ENCODE results near the gene FAM222A. TPM values are rescaled to one million over a fixed set of nuclear protein-coding genes. Genes with fewer than 3 reads are reported as not detected.

Gene FAM222A
- polyA plus RNA-seq, 1 donor from 2014 or later, result 8.5 TPM

GRCh38 chr12:109716512-109717389 lies 3.1 kb downstream of the FAM222A start:
- Histone ChIP-seq H3K79me2 (replicated peaks; ENCODE audit: insufficient read depth, low read length) (peaks cover 63% of the 10 kb centered on the region), H3K4me2 (ENCODE audit: low read length) (peak overlapping the region; percentile 47), H3K9me3 (ENCODE audit: low read length) (no peaks in the 10 kb centered on the region), H3K36me3 (ENCODE audit: insufficient read depth, low read length) (no peaks in the 10 kb centered on the region), H2AFZ (ENCODE audit: low read depth, low read length) (no peak overlapping the region), H3K27me3 (ENCODE audit: insufficient read depth, low read depth, low read length) (no peaks in the 10 kb centered on the region), H3K4me3 (ENCODE audit: low read length) (peak overlapping the region; percentile 90), H3K9ac (ENCODE audit: low read length) (peak overlapping the region; percentile 81), H4K20me1 (ENCODE audit: insufficient read depth) (no peaks in the 10 kb centered on the region), H3K9me2 (ENCODE audit: insufficient read depth, low read length) (no peaks in the 10 kb centered on the region), H3K27ac (ENCODE audit: low read length) (no peak overlapping the region), H3F3A (ENCODE audit: insufficient read depth, low read length, poor library complexity, severe bottlenecking) (no peaks in the 10 kb centered on the region)
- no peak for TF ChIP-seq RAD21 (conservative IDR thresholded peaks at IDR 0.05)
- no peak for TF ChIP-seq EZH2 (IDR thresholded peaks at IDR 0.05; ENCODE audit: borderline replicate concordance, insufficient read depth, low read length, poor library complexity, severe bottlenecking)
- TF ChIP-seq SMC3 (conservative IDR thresholded peaks at IDR 0.05; ENCODE audit: poor library complexity), result no peak

- Histone ChIP-seq H4K20me1 (ENCODE audit: insufficient read depth) (no peaks in the 10 kb centered on the region), H3K79me2 (replicated peaks; ENCODE audit: insufficient read depth, low read length) (peaks cover 71% of the 10 kb centered on the region), H3K27me3 (ENCODE audit: insufficient read depth, low read depth, low read length) (no peaks in the 10 kb centered on the region), H3K9me2 (ENCODE audit: insufficient read depth, low read length) (no peaks in the 10 kb centered on the region), H3K9me3 (ENCODE audit: low read length) (no peaks in the 10 kb centered on the region), H3K36me3 (ENCODE audit: insufficient read depth, low read length) (no peaks in the 10 kb centered on the region), H3K4me2 (ENCODE audit: low read length) (peak overlapping the region; percentile 62), H2AFZ (ENCODE audit: low read depth, low read length) (no peak overlapping the region), H3K27ac (ENCODE audit: low read length) (peak overlapping the region; percentile 59), H3K4me3 (ENCODE audit: low read length) (peak overlapping the region; percentile 90), H3F3A (ENCODE audit: insufficient read depth, low read length, poor library complexity, severe bottlenecking) (no peaks in the 10 kb centered on the region), H3K9ac (ENCODE audit: low read length) (peak overlapping the region; percentile 66)
- no peak for TF ChIP-seq SMC3 (conservative IDR thresholded peaks at IDR 0.05; ENCODE audit: poor library complexity)
- no peak for TF ChIP-seq EZH2 (IDR thresholded peaks at IDR 0.05; ENCODE audit: borderline replicate concordance, insufficient read depth, low read length, poor library complexity, severe bottlenecking)
- TF ChIP-seq TAF1 (IDR thresholded peaks at IDR 0.05; ENCODE audit: low read depth), result no peak
- TF ChIP-seq POLR2AphosphoS5 (IDR thresholded peaks at IDR 0.05), result no peak
- no peak for TF ChIP-seq MXI1 (conservative IDR thresholded peaks at IDR 0.05; ENCODE audit: poor library complexity, severe bottlenecking)
- no peak for TF ChIP-seq RAD21 (conservative IDR thresholded peaks at IDR 0.05)
- TF ChIP-seq CTCF (IDR thresholded peaks at IDR 0.05; ENCODE audit: poor library complexity, severe bottlenecking), result no peak
- no peak for TF ChIP-seq EP300 (conservative IDR thresholded peaks at IDR 0.05; ENCODE audit: poor library complexity, severe bottlenecking)
- no peak for TF ChIP-seq REST (IDR thresholded peaks at IDR 0.05; ENCODE audit: borderline replicate concordance)
Measured at GRCh38 chr12:109717390-109718357, 4.0 kb downstream of the FAM222A start.

Data from neural cell (in vitro differentiated cells).